Neural cell (in vitro differentiated cells): ENCODE data around the gene KIF20B. TPM values are rescaled to one million over a fixed set of nuclear protein-coding genes. Genes with fewer than 3 reads are reported as not detected.

Experiments
- H2AFZ ChIP-seq: fragments of 200-600, 300-800 bp; sonication (generic), shearing (Covaris generic); 2 replicates; pipeline ENCODE4 v1.6.0; 2014; ENCODE audit warnings: low read depth, mild to moderate bottlenecking, antibody characterized with exemption, low read length, moderate library complexity
- H3F3A ChIP-seq: fragments of 200-600 bp; shearing (Covaris generic); 2 replicates; pipeline ENCODE4 v1.6.1; 2016; ENCODE audit warnings: mild to moderate bottlenecking, moderate library complexity, mixed read lengths, antibody characterized with exemption, low read length; ENCODE audit not compliant: insufficient read depth, poor library complexity, severe bottlenecking
- H3K27ac ChIP-seq: fragments of 200-600, 300-800 bp; sonication (generic), shearing (Covaris generic); 2 replicates; pipeline ENCODE4 v1.5.1; 2014; ENCODE audit warnings: mild to moderate bottlenecking, low read length, moderate library complexity
- H3K27me3 ChIP-seq: fragments of 300-800, 200-600 bp; sonication (generic), shearing (Covaris generic); 2 replicates; pipeline ENCODE4 v1.6.0; 2014; ENCODE audit warnings: mild to moderate bottlenecking, low read depth, low read length, moderate library complexity; ENCODE audit not compliant: insufficient read depth
- H3K36me3 ChIP-seq: fragments of 300-800, 200-600 bp; sonication (generic), shearing (Covaris generic); 2 replicates; pipeline ENCODE4 v1.5.1; 2014; ENCODE audit warnings: mild to moderate bottlenecking, antibody characterized with exemption, low read length, moderate library complexity; ENCODE audit not compliant: insufficient read depth
- H3K4me2 ChIP-seq: fragments of 300-800, 200-600 bp; sonication (generic), shearing (Covaris generic); 2 replicates; pipeline ENCODE4 v1.6.0; 2014; ENCODE audit warnings: mild to moderate bottlenecking, low read length
- H3K4me3 ChIP-seq: fragments of 300-800, 200-600 bp; sonication (generic), shearing (Covaris generic); 2 replicates; pipeline ENCODE4 v1.5.1; 2014; ENCODE audit warnings: mild to moderate bottlenecking, low read length, moderate library complexity
- H3K79me2 ChIP-seq: fragments of 200-600 bp; shearing (Covaris generic); replicated peaks from 2 replicates; pipeline ENCODE4 v1.6.0; 2014; ENCODE audit warnings: mild to moderate bottlenecking, low read length, moderate library complexity; ENCODE audit not compliant: insufficient read depth
- H3K9ac ChIP-seq: fragments of 300-800, 200-600 bp; sonication (generic), shearing (Covaris generic); 2 replicates; pipeline ENCODE4 v1.6.1; 2016; ENCODE audit warnings: mild to moderate bottlenecking, low read length, mixed read lengths
- H3K9me2 ChIP-seq: fragments of 200-600 bp; shearing (Covaris generic); 2 replicates; pipeline ENCODE4 v1.6.1; 2016; ENCODE audit warnings: mild to moderate bottlenecking, low read length, mixed read lengths; ENCODE audit not compliant: insufficient read depth
- H3K9me3 ChIP-seq: fragments of 200-600, 300-800 bp; sonication (generic), shearing (Covaris generic); 2 replicates; pipeline ENCODE4 v1.6.1; 2016; ENCODE audit warnings: mild to moderate bottlenecking, mixed run types, low read length, moderate library complexity, mixed read lengths
- H4K20me1 ChIP-seq: fragments of 200-600 bp; shearing (Covaris generic); 2 replicates; pipeline ENCODE4 v1.6.1; 2016; ENCODE audit warnings: mild to moderate bottlenecking, mixed run types; ENCODE audit not compliant: insufficient read depth
- EP300 ChIP-seq: fragments of 450-650 bp; conservative IDR thresholded peaks from 2 replicates; pipeline ENCODE4 v1.6.1; 2014; ENCODE audit warnings: antibody characterized with exemption, mild to moderate bottlenecking, moderate library complexity; ENCODE audit not compliant: poor library complexity, severe bottlenecking
- EZH2 ChIP-seq: fragments of 200-600, 300-800 bp; shearing (Covaris generic), sonication (generic); IDR thresholded peaks from 2 replicates; pipeline ENCODE4 v1.6.1; 2014; ENCODE audit warnings: antibody characterized with exemption, low read length, borderline replicate concordance, mild to moderate bottlenecking; ENCODE audit not compliant: insufficient read depth, poor library complexity, severe bottlenecking
- MXI1 ChIP-seq: fragments of 450-650 bp; conservative IDR thresholded peaks from 2 replicates; pipeline ENCODE4 v1.6.1; 2014; ENCODE audit warnings: antibody characterized with exemption, mild to moderate bottlenecking; ENCODE audit not compliant: poor library complexity, severe bottlenecking
- POLR2AphosphoS5 ChIP-seq: IDR thresholded peaks from 2 replicates; pipeline ENCODE4 v1.6.1; 2012
- RAD21 ChIP-seq: fragments of 450-650 bp; conservative IDR thresholded peaks from 2 replicates; pipeline ENCODE4 v1.6.1; 2014; ENCODE audit warnings: antibody characterized with exemption, mild to moderate bottlenecking, moderate library complexity
- REST ChIP-seq: IDR thresholded peaks from 2 replicates; pipeline ENCODE4 v1.6.1; 2012; ENCODE audit warnings: borderline replicate concordance
- SMC3 ChIP-seq: fragments of 450-650 bp; conservative IDR thresholded peaks from 2 replicates; pipeline ENCODE4 v1.6.1; 2014; ENCODE audit warnings: antibody characterized with exemption, mild to moderate bottlenecking, moderate library complexity; ENCODE audit not compliant: poor library complexity
- TAF1 ChIP-seq: IDR thresholded peaks from 2 replicates; pipeline ENCODE4 v1.6.1; 2012; ENCODE audit warnings: low read depth
- polyA plus RNA-seq: library from polyadenylated mRNA; depleted of rRNA; stranded (reverse); fragments of >200 nt; gene quantifications from 2 replicates; pipeline ENCODE4 v1.2.3, GENCODE V29; 2014
- TF ChIP-seq, protein P1 (sequence below): fragments of 450-650 bp; IDR thresholded peaks from 2 replicates; pipeline ENCODE4 v1.5.1; 2014; ENCODE audit warnings: antibody characterized with exemption, mild to moderate bottlenecking, moderate library complexity; ENCODE audit not compliant: poor library complexity, severe bottlenecking

KIF20B gene
- polyA plus RNA-seq, 1 donor from 2014 or later: 3.9 TPM

DNA sequence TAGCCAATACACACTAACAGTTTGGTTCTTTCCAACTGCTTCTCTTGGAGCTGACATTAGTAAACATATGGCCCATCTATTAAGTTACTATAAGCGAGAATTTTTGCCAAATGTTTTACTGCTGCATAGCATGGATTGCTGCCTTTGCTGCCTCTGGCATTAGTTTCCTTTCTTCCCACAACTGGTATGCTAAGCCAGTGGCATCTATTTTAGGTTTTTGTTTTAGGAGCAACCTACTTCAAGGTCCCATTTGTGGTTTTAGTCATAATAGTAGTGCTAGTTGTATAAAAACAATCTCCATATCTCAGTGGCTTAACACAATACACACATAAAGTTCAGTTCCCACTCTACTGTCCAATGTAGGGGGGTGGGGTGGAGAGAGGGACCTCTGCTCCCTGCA, 30.5 kb upstream of the KIF20B start:
- H4K20me1 ChIP-seq: no peaks in the 10 kb centered on the region
- H3K4me2 ChIP-seq: no peak overlapping the region
- no peaks in the 10 kb centered on the region for H3K9me3 ChIP-seq
- no peak overlapping the region for H3K4me3 ChIP-seq
- H3K27me3 ChIP-seq: no peaks in the 10 kb centered on the region
- no peaks in the 10 kb centered on the region for H3F3A ChIP-seq
- no peak overlapping the region for H2AFZ ChIP-seq
- H3K9me2 ChIP-seq: no peaks in the 10 kb centered on the region
- no peak overlapping the region for H3K27ac ChIP-seq
- no peaks in the 10 kb centered on the region for H3K79me2 ChIP-seq
- no peak for TF ChIP-seq EP300
- no peak for TF ChIP-seq RAD21
- no peak for TF ChIP-seq EZH2
- no peak for TF ChIP-seq MXI1
- TF ChIP-seq SMC3: no peak
- no peaks in the 10 kb centered on the region for H3K36me3 ChIP-seq
- H3K9ac ChIP-seq: no peak overlapping the region

GRCh38 chr10:89677341-89677740, 24.0 kb upstream of the KIF20B start:
- H3K79me2 ChIP-seq: no peaks in the 10 kb centered on the region
- H3K36me3 ChIP-seq: no peaks in the 10 kb centered on the region
- no peak overlapping the region for H3K27ac ChIP-seq
- no peak overlapping the region for H3K9ac ChIP-seq
- no peaks in the 10 kb centered on the region for H4K20me1 ChIP-seq
- no peak overlapping the region for H3K4me3 ChIP-seq
- H2AFZ ChIP-seq: no peak overlapping the region
- no peaks in the 10 kb centered on the region for H3K27me3 ChIP-seq
- no peak for TF ChIP-seq MXI1
- TF ChIP-seq SMC3: no peak
- TF ChIP-seq, protein P1, sequence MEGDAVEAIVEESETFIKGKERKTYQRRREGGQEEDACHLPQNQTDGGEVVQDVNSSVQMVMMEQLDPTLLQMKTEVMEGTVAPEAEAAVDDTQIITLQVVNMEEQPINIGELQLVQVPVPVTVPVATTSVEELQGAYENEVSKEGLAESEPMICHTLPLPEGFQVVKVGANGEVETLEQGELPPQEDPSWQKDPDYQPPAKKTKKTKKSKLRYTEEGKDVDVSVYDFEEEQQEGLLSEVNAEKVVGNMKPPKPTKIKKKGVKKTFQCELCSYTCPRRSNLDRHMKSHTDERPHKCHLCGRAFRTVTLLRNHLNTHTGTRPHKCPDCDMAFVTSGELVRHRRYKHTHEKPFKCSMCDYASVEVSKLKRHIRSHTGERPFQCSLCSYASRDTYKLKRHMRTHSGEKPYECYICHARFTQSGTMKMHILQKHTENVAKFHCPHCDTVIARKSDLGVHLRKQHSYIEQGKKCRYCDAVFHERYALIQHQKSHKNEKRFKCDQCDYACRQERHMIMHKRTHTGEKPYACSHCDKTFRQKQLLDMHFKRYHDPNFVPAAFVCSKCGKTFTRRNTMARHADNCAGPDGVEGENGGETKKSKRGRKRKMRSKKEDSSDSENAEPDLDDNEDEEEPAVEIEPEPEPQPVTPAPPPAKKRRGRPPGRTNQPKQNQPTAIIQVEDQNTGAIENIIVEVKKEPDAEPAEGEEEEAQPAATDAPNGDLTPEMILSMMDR: no peak
- TF ChIP-seq TAF1: no peak
- no peaks in the 10 kb centered on the region for H3K9me3 ChIP-seq
- no peaks in the 10 kb centered on the region for H3K9me2 ChIP-seq
- no peaks in the 10 kb centered on the region for H3F3A ChIP-seq
- no peak overlapping the region for H3K4me2 ChIP-seq

GRCh38 chr10:89679986-89680385, 21.4 kb upstream of the KIF20B start:
- Histone ChIP-seq H3K9me2 (no peaks in the 10 kb centered on the region), H3K9me3 (no peaks in the 10 kb centered on the region), H3K27me3 (no peaks in the 10 kb centered on the region), H3K4me3 (no peak overlapping the region), H3K27ac (no peak overlapping the region), H3F3A (no peaks in the 10 kb centered on the region), H3K4me2 (no peak overlapping the region), H2AFZ (no peak overlapping the region), H3K36me3 (no peaks in the 10 kb centered on the region), H3K79me2 (no peaks in the 10 kb centered on the region), H3K9ac (no peak overlapping the region), H4K20me1 (no peaks in the 10 kb centered on the region)
- TF ChIP-seq POLR2AphosphoS5 (no peak), MXI1 (no peak), SMC3 (no peak), EZH2 (no peak), TAF1 (no peak), RAD21 (no peak), EP300 (no peak), REST (no peak)
- TF ChIP-seq, protein P1: no peak
